ENCODE results near the gene SULT1E1. TPM values are rescaled to one million over a fixed set of nuclear protein-coding genes. Genes with fewer than 3 reads are reported as not detected.

SULT1E1 gene
- total and polyA plus RNA-seq, 8 donors, result 0.62 to 52.1 (median 2.0) TPM; not detected in 2

DNA sequence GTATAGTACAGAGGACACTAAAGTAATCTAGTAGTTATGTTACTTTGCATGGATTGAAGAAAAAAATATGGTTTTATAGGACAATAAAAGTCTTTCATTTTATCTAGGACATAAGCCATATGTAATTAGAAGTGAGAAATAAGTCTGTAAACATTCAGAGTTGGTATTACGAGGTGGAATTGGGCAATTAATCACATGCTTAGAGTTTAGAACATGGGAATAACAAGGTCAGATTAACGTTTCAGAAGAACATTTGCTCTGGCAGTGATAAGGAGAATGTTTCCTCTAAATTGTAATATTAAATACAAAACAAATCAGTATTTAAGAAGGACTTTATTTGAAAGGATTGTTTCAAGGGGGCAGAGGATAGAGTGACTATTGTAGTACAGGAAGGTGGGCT is 15.6 kb upstream of the SULT1E1 start:
- no peak overlapping the region for H3K27ac ChIP-seq
- H3K36me3 ChIP-seq, result no peaks in the 10 kb centered on the region
- TF ChIP-seq, protein P1, sequence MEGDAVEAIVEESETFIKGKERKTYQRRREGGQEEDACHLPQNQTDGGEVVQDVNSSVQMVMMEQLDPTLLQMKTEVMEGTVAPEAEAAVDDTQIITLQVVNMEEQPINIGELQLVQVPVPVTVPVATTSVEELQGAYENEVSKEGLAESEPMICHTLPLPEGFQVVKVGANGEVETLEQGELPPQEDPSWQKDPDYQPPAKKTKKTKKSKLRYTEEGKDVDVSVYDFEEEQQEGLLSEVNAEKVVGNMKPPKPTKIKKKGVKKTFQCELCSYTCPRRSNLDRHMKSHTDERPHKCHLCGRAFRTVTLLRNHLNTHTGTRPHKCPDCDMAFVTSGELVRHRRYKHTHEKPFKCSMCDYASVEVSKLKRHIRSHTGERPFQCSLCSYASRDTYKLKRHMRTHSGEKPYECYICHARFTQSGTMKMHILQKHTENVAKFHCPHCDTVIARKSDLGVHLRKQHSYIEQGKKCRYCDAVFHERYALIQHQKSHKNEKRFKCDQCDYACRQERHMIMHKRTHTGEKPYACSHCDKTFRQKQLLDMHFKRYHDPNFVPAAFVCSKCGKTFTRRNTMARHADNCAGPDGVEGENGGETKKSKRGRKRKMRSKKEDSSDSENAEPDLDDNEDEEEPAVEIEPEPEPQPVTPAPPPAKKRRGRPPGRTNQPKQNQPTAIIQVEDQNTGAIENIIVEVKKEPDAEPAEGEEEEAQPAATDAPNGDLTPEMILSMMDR (IDR thresholded peaks at IDR 0.05), result no peak
- no peak for TF ChIP-seq POLR2AphosphoS5 (IDR thresholded peaks at IDR 0.05)
- no peak for TF ChIP-seq POLR2A (IDR thresholded peaks at IDR 0.05)
- TF ChIP-seq EP300 (IDR thresholded peaks at IDR 0.05), result no peak
- no peaks in the 10 kb centered on the region for H3K27me3 ChIP-seq
- no peaks in the 10 kb centered on the region for H3K9me3 ChIP-seq
- no peak overlapping the region for H3K4me3 ChIP-seq
- intact Hi-C loops (cut with DNase I; ENCODE audit: low total_unique reads), result no loop called here
- H3K4me1 ChIP-seq, result peaks cover 0 to 4% (median 0%) of the 10 kb centered on the region in 4 donors
- DNase-seq, result peak in 1 of 2 donors; percentile 17
- 11 to 20% (median 14%) methylated on average over 2 of the region's 2 CpGs for WGBS, 5 donors

DNA sequence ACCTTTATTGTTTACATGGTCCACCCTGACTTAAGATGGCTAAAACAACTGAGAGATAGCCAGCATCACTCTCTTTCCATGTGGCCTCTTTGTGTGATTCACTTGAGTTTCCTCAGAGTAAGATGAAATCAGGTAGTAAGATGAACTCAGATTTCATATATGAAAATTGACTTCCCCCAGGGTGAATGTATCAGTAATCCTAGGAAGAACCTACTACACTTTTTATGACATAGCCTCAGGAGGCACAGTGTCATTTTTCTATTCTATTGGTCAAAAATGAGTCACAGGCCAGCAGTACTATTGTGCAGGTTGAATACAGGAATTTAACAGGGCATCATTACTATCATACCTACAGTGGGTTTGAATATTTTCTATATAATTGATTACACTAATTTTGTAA is 14.6 kb upstream of the SULT1E1 start:
- Histone ChIP-seq H3K27ac (no peak overlapping the region), H3K9me3 (no peaks in the 10 kb centered on the region), H3K27me3 (no peaks in the 10 kb centered on the region), H3K4me3 (no peak overlapping the region), H3K36me3 (no peaks in the 10 kb centered on the region), H3K4me1 (peaks cover 0 to 4% (median 0%) of the 10 kb centered on the region in 4 donors)
- intact Hi-C loops (cut with DNase I; ENCODE audit: low total_unique reads), result no loop called here
- TF ChIP-seq POLR2A (IDR thresholded peaks at IDR 0.05) (no peak), POLR2AphosphoS5 (IDR thresholded peaks at IDR 0.05) (no peak), EP300 (IDR thresholded peaks at IDR 0.05) (no peak)
- TF ChIP-seq, protein P1 (IDR thresholded peaks at IDR 0.05), result no peak
- DNase-seq, result no peak

DNA sequence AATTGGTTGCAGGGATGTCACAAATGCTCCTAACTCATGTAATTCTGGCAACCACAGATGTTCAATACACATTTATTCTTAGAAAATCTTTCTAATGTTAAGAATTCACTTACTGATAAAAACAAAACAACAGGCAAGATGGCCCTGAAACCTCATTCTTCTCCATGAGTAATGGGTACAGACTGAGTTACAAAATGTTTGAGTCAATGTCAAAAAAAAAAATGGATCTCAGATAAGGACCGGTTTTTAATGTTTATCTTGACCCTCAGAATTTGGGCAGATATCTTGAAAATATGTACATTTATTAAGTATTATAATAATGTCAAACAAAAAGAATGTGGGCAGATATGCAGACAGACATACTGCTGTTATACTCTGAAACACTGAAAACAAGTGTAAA is 1.8 kb upstream of the SULT1E1 start:
- DNase-seq, result no peak
- Histone ChIP-seq H3K4me1 (peaks cover 0 to 12% (median 6%) of the 10 kb centered on the region in 4 donors), H3K36me3 (no peaks in the 10 kb centered on the region), H3K9me3 (no peaks in the 10 kb centered on the region), H3K27me3 (no peaks in the 10 kb centered on the region), H3K4me3 (no peak overlapping the region), H3K27ac (no peak overlapping the region)
- TF ChIP-seq, protein P1 (IDR thresholded peaks at IDR 0.05), result no peak
- TF ChIP-seq EP300 (IDR thresholded peaks at IDR 0.05) (no peak), POLR2A (IDR thresholded peaks at IDR 0.05) (no peak), POLR2AphosphoS5 (IDR thresholded peaks at IDR 0.05) (no peak)
- WGBS, 5 donors, result 9 to 38% (median 17%) methylated on average over 1 of the region's 1 CpG
- intact Hi-C loops (cut with DNase I; ENCODE audit: low total_unique reads), result no loop called here

DNA sequence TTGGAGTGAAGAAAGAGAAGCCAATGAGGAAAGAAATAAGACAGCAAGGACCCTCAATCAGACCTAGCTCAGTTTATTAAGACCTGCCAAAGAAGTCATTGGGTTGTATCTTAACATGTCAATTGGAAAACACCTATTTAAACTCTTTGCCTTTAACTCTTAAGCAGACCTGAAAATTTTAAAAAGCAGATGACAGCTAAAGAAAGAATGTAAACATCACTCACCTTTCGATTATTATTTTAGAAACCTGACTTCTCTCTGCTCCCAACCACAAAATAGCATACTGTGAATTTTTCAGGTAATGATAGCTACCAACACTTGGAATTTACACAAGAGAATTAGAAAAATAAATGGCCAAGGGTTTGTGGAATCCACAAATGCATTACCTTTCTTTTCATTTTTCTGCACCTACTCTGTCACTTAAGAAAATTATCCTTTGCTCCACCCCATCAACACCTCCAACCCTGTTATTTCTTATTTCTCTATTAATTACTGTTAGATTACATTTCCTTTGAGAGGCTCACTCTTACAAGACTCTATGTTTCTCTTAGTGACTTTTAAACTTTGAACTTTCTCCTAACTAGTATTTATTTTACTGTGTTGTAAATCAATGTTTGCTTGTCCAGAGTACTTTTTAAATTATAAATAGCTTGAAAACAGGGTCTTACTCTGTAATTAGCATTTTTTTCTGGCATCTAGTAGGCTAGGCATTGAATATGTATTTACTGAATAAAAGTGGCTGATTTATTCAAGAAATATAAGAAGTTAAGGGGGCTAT is 765 bp upstream of the SULT1E1 start:
- Histone ChIP-seq H3K9me3 (no peaks in the 10 kb centered on the region), H3K27ac (no peak overlapping the region), H3K36me3 (no peaks in the 10 kb centered on the region), H3K4me1 (peaks cover 0 to 12% (median 6%) of the 10 kb centered on the region in 4 donors), H3K27me3 (no peaks in the 10 kb centered on the region), H3K4me3 (no peak overlapping the region)
- TF ChIP-seq POLR2A (IDR thresholded peaks at IDR 0.05) (no peak), POLR2AphosphoS5 (IDR thresholded peaks at IDR 0.05) (no peak), EP300 (IDR thresholded peaks at IDR 0.05) (no peak)
- TF ChIP-seq, protein P1 (IDR thresholded peaks at IDR 0.05), result no peak
- DNase-seq, result no peak
- WGBS, 5 donors, result 69 to 76% (median 73%) methylated on average over 1 of the region's 1 CpG
- intact Hi-C loops (cut with DNase I; ENCODE audit: low total_unique reads), result no loop called here
